Neural cell (in vitro differentiated cells): ENCODE results near the gene ARFIP2.

Experiments used
- EZH2 ChIP-seq: fragments of 200-600, 300-800 bp; shearing (Covaris generic), sonication (generic); IDR thresholded peaks from 2 replicates; pipeline ENCODE4 v1.6.1; 2014; ENCODE audit warnings: antibody characterized with exemption, low read length, borderline replicate concordance, mild to moderate bottlenecking; ENCODE audit not compliant: insufficient read depth, poor library complexity, severe bottlenecking
- MXI1 ChIP-seq: fragments of 450-650 bp; conservative IDR thresholded peaks from 2 replicates; pipeline ENCODE4 v1.6.1; 2014; ENCODE audit warnings: antibody characterized with exemption, mild to moderate bottlenecking; ENCODE audit not compliant: poor library complexity, severe bottlenecking
- POLR2AphosphoS5 ChIP-seq: IDR thresholded peaks from 2 replicates; pipeline ENCODE4 v1.6.1; 2012
- TAF1 ChIP-seq: IDR thresholded peaks from 2 replicates; pipeline ENCODE4 v1.6.1; 2012; ENCODE audit warnings: low read depth
- TF ChIP-seq, protein P1 (sequence below): fragments of 450-650 bp; IDR thresholded peaks from 2 replicates; pipeline ENCODE4 v1.5.1; 2014; ENCODE audit warnings: antibody characterized with exemption, mild to moderate bottlenecking, moderate library complexity; ENCODE audit not compliant: poor library complexity, severe bottlenecking

DNA sequence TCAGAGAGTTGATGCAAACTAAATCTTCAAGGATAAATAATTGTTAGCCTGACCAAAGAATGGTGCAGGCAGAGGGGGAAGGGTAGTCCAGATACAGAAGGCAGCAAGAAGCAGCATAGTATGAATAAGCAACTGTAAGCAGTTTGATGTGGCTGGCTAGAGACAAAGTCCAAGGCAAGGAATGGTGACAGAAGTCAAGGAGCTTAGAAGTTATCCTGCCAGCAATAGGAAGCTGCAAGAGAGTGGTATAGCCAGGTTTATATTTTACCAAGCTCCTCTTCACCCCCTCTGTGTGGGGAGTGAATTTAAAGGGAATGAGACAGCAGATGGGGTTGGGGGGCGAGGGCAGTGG is 22.1 kb downstream of the ARFIP2 start:
- TF ChIP-seq, protein P1, sequence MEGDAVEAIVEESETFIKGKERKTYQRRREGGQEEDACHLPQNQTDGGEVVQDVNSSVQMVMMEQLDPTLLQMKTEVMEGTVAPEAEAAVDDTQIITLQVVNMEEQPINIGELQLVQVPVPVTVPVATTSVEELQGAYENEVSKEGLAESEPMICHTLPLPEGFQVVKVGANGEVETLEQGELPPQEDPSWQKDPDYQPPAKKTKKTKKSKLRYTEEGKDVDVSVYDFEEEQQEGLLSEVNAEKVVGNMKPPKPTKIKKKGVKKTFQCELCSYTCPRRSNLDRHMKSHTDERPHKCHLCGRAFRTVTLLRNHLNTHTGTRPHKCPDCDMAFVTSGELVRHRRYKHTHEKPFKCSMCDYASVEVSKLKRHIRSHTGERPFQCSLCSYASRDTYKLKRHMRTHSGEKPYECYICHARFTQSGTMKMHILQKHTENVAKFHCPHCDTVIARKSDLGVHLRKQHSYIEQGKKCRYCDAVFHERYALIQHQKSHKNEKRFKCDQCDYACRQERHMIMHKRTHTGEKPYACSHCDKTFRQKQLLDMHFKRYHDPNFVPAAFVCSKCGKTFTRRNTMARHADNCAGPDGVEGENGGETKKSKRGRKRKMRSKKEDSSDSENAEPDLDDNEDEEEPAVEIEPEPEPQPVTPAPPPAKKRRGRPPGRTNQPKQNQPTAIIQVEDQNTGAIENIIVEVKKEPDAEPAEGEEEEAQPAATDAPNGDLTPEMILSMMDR = no peak
- TF ChIP-seq POLR2AphosphoS5 (no peak), EZH2 (no peak), MXI1 (no peak), TAF1 (no peak)
